Aorta (tissue), 5 donors: ENCODE results near the gene SOHLH1. TPM values are rescaled to one million over a fixed set of nuclear protein-coding genes. Genes with fewer than 3 reads are reported as not detected.
"Not testable (repeated sequence)": the region's sequence is repeated elsewhere in the genome, so short reads cannot be mapped to it uniquely, and the experiment has no call there.

ENCODE experiments used
- ATAC-seq: fragments of 200-7000 bp; cut with Tn5 transposase; one replicate; pipeline ENCODE4 v1.9.1; 2022; ENCODE audit warnings: moderate library complexity; ENCODE audit not compliant: low FRiP score
- DNase-seq, 2 donors: peaks; one replicate each; pipeline ENCODE4 v3.0.0-alpha.2; 2020
- H3K27ac ChIP-seq, 2 donors: one replicate each; pipeline ENCODE4 v1.5.1; 2013; ENCODE audit warnings: low read length in 2 of 2, mild to moderate bottlenecking in 2 of 2, moderate library complexity in 2 of 2, control low read depth in 1 of 2, inconsistent platforms in 1 of 2, low read depth in 1 of 2
- H3K27me3 ChIP-seq, 2 donors: one replicate each; pipeline ENCODE4 v1.6.1; 2013; ENCODE audit warnings: control low read depth in 1 of 2, low read length in 1 of 2, mild to moderate bottlenecking in 1 of 2, moderate library complexity in 1 of 2; ENCODE audit not compliant: insufficient read depth in 2 of 2, control insufficient read depth in 1 of 2
- H3K36me3 ChIP-seq, 2 donors: one replicate each; pipeline ENCODE4 v1.6.1; 2013; ENCODE audit warnings: control low read depth in 1 of 2, low read length in 1 of 2, mild to moderate bottlenecking in 1 of 2; ENCODE audit not compliant: insufficient read depth in 2 of 2, control insufficient read depth in 1 of 2
- H3K4me1 ChIP-seq, 2 donors: one replicate each; pipeline ENCODE4 v1.6.1; 2013; ENCODE audit warnings: low read length in 2 of 2, control low read depth in 1 of 2, mild to moderate bottlenecking in 1 of 2, moderate library complexity in 1 of 2; ENCODE audit not compliant: insufficient read depth in 2 of 2, control insufficient read depth in 1 of 2
- H3K4me3 ChIP-seq, 2 donors: one replicate each; pipeline ENCODE4 v1.5.1; 2013; ENCODE audit warnings: low read length in 2 of 2, control low read depth in 1 of 2, mild to moderate bottlenecking in 1 of 2
- H3K9me3 ChIP-seq: one replicate; pipeline ENCODE4 v1.6.1; 2013; ENCODE audit warnings: mild to moderate bottlenecking, low read length; ENCODE audit not compliant: control insufficient read depth
- WGBS, 2 donors: extraction: QIAGEN DNeasy Blood & Tissue Kit; methylation state at CpG; one replicate each; pipeline ENCODE4 v1.1.7; 2013; 5-methylcytosine and 5-hydroxymethylcytosine counted together
- intact Hi-C, 2 donors: fragments of 100-400 bp; cut with DNase I; formaldehyde crosslinking; loops; one replicate each; pipeline versions ENCODE4 v1.14.2 to v1.15.0; 2022
- polyA plus RNA-seq, 2 donors: library from polyadenylated mRNA; stranded (reverse); fragments of 200-250 nt; gene quantifications; one replicate each; pipeline ENCODE4 v1.2.3, GENCODE V29; 2013
- total RNA-seq, 2 donors: library from RNA; stranded (reverse); fragmentation: NEBNext Ultra II Directional; extraction: Animal tissue kit (Norgen Biotek cat#: 25700); gene quantifications; one replicate each; pipeline ENCODE4 v1.2.1, GENCODE V29; 2021
- donor health status: healthy with polysubstance abuse.
- donor health status: Bipolar disorder and iron deficiency.
- donor health status: DM: no; HTN: no; CAD: no.
- donor health status: DM: no; HTN: no; CAD: no.
- donor health status: DM: yes; HTN: yes; CAD: no.

The SOHLH1 gene
- total and polyA plus RNA-seq, 4 donors = not detected

DNA sequence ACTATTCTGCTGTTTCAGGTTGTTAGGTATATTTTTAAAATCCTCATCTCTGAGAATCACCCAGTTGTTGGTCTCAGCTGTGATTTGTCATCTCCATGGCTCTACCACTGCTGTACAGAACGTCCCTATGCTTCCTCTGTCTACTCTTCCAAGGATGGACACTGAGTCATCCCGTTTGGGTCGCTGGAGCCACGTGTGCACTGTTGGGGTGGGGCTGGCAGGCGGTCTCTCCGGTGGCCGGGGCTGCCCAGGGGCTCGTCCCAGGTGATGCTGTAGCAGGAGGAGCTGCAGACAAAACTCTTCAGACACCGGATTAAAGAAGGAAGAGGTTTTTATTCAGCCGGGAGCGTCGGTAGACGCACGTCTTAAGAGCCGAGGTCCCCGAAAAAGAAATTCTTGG, 19.2 kb downstream of the SOHLH1 start:
- intact Hi-C loops = no loop called here
- DNase-seq (no peak), ATAC-seq (no peak)
- H3K36me3 ChIP-seq = no peaks in the 10 kb centered on the region
- no peaks in the 10 kb centered on the region for H3K9me3 ChIP-seq
- H3K27ac ChIP-seq = no peak overlapping the region
- 20 to 25% methylated on average over 16 of the region's 16 CpGs for WGBS, 2 donors
- no peaks in the 10 kb centered on the region for H3K27me3 ChIP-seq
- no peak overlapping the region for H3K4me3 ChIP-seq
- H3K4me1 ChIP-seq = no peaks in the 10 kb centered on the region

DNA sequence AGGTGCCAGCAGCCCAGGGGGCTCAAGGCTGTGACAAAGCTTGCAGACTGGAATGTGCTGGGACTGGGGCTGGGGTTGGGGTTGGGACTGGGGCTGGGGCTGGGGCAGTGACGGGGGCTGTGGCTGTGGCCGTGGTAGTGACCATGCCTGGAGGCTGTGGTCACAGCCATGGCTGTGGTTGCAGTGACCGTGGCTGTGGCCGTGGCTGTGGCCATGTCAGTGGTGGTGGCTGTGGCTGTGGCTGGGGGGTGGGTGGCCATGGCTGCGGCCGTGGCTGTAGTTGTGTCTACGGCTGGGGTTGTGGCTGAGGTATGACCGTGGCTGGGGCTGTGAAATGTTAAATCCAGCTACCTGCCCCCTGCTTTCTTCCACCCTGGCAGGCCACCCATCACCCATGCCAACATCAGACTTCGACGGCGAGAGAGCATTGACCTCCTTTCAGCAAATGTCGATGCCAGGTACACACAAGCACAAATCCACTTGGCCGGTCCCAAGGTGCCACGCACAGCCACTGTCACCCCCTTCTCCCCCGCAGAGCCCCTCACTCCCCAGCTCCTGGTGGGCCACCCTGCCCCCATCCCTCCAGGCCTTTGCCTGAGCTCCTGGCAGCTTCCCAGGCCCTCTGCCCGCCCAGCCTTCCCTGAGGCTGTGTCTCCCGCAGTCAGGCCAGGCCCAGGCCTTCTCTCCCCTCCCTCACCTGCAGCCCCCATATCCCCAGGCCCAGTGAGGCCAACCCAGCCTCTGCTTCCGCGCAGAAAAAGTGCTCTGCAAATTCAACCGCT, 20.9 kb downstream of the SOHLH1 start:
- H3K27ac ChIP-seq = no peak overlapping the region
- H3K4me1 ChIP-seq = no peaks in the 10 kb centered on the region
- H3K36me3 ChIP-seq = no peaks in the 10 kb centered on the region
- no peaks in the 10 kb centered on the region for H3K27me3 ChIP-seq
- DNase-seq (no peak), ATAC-seq (peak; percentile 29)
- no peak overlapping the region for H3K4me3 ChIP-seq
- 84 to 86% methylated on average over 20 of the region's 20 CpGs for WGBS, 2 donors
- no peaks in the 10 kb centered on the region for H3K9me3 ChIP-seq
- intact Hi-C loops = no loop called here

DNA sequence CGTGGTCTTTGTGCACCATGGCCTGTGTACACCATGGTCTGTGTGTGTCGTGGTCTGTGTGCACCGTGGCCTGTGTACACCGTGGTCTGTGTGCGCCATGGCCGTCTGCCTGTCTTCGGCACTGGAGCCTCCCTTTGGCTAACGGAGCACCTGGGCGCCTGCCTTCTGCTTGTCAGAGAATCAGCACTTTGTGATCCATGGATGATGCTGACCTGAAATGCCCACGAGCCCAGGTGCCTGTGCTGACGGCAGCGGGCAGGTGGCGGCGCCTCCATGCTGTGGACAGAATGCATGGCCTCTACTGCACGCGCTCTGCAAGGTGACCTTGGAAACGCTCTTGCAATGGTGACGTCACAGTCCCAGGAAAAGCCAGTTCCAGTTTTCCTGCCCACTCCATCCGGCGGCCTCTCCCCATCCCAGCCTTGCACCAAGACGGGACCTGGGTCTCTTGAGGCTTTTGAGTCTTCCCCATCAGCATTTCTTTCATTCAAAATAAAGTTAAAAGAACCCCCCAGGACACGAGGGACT, 21.6 kb downstream of the SOHLH1 start:
- intact Hi-C loops = no loop called here
- Histone ChIP-seq H3K36me3 (no peaks in the 10 kb centered on the region), H3K4me3 (no peak overlapping the region), H3K27me3 (no peaks in the 10 kb centered on the region), H3K9me3 (no peaks in the 10 kb centered on the region), H3K27ac (no peak overlapping the region), H3K4me1 (no peaks in the 10 kb centered on the region)
- 84 to 85% methylated on average over 22 of the region's 22 CpGs for WGBS, 2 donors
- ATAC-seq (no peak), DNase-seq (no peak)

DNA sequence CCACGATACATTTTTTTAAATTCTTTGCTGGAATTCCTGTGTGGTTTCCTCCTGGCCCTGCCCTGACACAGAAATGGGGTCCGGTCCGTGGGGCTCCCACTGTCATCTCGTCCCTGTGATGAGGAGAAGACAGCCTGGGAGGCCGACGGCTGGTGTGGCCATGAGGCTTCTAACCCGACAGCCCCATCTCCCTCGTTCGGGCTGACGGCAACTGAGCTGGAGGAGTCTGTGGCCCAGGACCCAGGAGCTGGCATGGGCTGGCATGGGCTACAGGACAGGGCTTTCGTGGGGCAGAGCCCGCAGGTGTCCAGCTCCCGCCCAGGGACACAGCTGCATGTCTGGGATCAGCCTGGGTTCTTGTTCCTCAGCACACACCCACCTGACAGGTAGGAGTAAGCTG, 22.4 kb downstream of the SOHLH1 start:
- no peaks in the 10 kb centered on the region for H3K4me1 ChIP-seq
- H3K27ac ChIP-seq = no peak overlapping the region
- intact Hi-C loops = no loop called here
- H3K36me3 ChIP-seq = no peaks in the 10 kb centered on the region
- H3K27me3 ChIP-seq = no peaks in the 10 kb centered on the region
- no peak for ATAC-seq
- DNase-seq = no peak
- H3K9me3 ChIP-seq = no peaks in the 10 kb centered on the region
- H3K4me3 ChIP-seq = no peak overlapping the region
- WGBS, 2 donors = 86% methylated on average over 13 of the region's 13 CpGs

DNA sequence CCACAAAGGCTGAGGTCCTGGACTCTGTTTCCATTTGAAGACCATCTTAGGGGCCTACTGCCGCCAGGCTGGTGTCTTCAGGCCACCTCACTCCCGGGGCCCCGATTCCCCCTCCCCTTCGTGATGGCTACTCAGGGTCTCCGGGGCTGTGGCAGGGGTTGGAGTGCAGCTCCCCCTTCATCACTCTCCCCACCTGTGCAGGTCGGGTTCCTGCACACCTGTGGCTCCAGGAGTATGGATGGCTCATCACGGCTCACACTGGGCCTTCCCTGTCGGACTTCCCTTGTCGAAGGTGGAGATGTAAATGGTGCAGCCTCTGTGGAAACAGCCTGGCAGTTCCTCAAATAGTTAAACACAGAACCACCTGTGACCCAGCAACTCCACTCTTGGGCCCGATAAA, 24.3 kb downstream of the SOHLH1 start:
- Histone ChIP-seq H3K9me3 (no peaks in the 10 kb centered on the region), H3K36me3 (no peaks in the 10 kb centered on the region), H3K4me1 (no peaks in the 10 kb centered on the region), H3K27ac (no peak overlapping the region), H3K4me3 (no peak overlapping the region), H3K27me3 (no peaks in the 10 kb centered on the region)
- no peak for ATAC-seq
- intact Hi-C loops = no loop called here
- DNase-seq = no peak
- 75 to 78% methylated on average over 10 of the region's 10 CpGs for WGBS, 2 donors

DNA sequence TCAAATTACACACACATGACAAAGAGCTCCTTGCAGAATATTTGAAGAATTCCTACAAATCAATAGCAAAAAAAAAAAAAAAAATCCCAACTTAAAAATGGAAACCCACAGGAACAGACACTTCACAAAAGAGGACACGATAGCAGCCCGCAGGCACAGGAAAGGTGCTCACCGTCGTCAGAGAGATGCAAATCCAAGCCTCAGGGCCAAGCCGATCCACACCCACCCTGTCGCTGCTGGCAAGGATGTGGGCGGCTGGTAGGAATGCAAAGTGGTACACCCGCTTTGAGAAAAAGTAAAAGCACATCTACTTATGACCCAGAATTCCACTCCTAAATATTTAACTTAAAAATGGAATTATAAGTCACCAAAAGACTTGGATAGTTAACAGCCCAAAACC, 25.3 kb downstream of the SOHLH1 start:
- WGBS, 2 donors = 72 to 78% methylated on average over 8 of the region's 8 CpGs
- Histone ChIP-seq H3K4me1 (no peaks in the 10 kb centered on the region), H3K4me3 (no peak overlapping the region), H3K27ac (no peak overlapping the region), H3K9me3 (no peaks in the 10 kb centered on the region), H3K36me3 (no peaks in the 10 kb centered on the region), H3K27me3 (no peaks in the 10 kb centered on the region)
- intact Hi-C loops = no loop called here
- DNase-seq = peak in 1 of 2 donors; percentile 42
- ATAC-seq = no peak

DNA sequence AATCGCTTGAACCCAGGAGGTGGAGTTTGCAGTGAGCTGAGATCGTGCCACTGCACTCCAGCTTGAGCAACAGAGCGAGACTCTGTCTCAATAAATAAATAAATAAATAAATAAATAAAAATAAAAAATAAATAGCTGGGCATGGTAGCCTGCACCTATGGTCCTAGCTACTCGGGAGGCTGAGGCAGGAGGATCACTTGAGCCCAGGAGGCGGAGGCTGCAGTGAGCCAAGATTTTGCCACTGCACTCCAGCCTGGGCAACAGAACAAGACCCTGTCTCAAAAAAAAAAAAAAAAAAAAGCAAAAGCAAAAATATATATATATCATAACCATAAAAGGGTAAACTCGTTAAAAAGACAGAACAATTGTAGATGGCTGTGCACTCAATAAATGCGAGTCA, 26.5 kb downstream of the SOHLH1 start:
- H3K9me3 ChIP-seq, DNase-seq, H3K27me3 ChIP-seq, H3K4me3 ChIP-seq, ATAC-seq, H3K27ac ChIP-seq, H3K4me1 ChIP-seq, H3K36me3 ChIP-seq, intact Hi-C loops: not testable (repeated sequence)
- WGBS, 2 donors = 87 to 92% methylated on average over 7 of the region's 7 CpGs

DNA sequence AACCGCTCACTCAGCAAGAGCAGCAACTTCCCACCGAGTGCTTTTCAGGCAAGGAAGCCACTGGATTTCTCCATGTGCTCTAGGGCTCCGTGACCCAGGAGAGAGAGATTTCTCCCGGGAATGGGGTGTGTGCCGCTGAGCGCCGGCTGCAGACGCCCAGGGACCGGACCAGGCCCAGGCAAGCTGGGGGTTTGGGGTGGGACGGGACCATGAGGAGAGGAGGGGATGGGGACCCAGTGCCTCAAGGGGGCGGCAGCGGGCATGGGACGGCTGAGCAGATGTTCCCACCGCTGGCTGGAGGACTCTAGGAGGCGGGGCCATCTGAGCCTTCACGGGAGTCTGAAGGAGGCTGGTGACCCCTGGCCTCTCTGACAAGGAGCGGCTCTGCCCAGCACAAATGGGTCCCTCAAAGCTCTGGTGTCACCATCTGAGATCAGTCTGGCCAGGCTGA, 27.7 kb downstream of the SOHLH1 start:
- H3K9me3 ChIP-seq = no peaks in the 10 kb centered on the region
- DNase-seq = peak; percentile 29 to 63
- H3K27me3 ChIP-seq = no peaks in the 10 kb centered on the region
- no peak for ATAC-seq
- H3K4me3 ChIP-seq = no peak overlapping the region
- H3K36me3 ChIP-seq = no peaks in the 10 kb centered on the region
- 34 to 41% methylated on average over 17 of the region's 17 CpGs for WGBS, 2 donors
- no peaks in the 10 kb centered on the region for H3K4me1 ChIP-seq
- intact Hi-C loops = no loop called here
- H3K27ac ChIP-seq = no peak overlapping the region
